GM12891 (cell line): ENCODE results near the gene CNTN5.

Source experiments
- PAX5 ChIP-seq: IDR thresholded peaks from 2 replicates; pipeline ENCODE4 v1.6.1; 2011; ENCODE audit warnings: low read length, moderate library complexity, mild to moderate bottlenecking; ENCODE audit not compliant: insufficient read depth, severe bottlenecking
- POLR2A ChIP-seq: IDR thresholded peaks from 2 replicates; pipeline ENCODE4 v1.6.1; 2011; ENCODE audit warnings: low read depth, low read length, control low read depth
- POLR2AphosphoS5 ChIP-seq: IDR thresholded peaks from 2 replicates; pipeline ENCODE4 v1.6.1; 2011; ENCODE audit warnings: low read depth, low read length, control low read depth
- POU2F2 ChIP-seq: IDR thresholded peaks from 2 replicates; pipeline ENCODE4 v1.6.1; 2011; ENCODE audit warnings: low read depth, mild to moderate bottlenecking, control low read depth, low read length, moderate library complexity
- SPI1 ChIP-seq: IDR thresholded peaks from 2 replicates; pipeline ENCODE4 v1.6.1; 2011; ENCODE audit warnings: low read depth, low read length, control low read depth
- TAF1 ChIP-seq: IDR thresholded peaks from 2 replicates; pipeline ENCODE4 v1.6.1; 2011; ENCODE audit warnings: low read depth, low read length, control low read depth

- TF ChIP-seq POU2F2 (no peak), TAF1 (no peak), POLR2AphosphoS5 (no peak), POLR2A (no peak), SPI1 (no peak), PAX5 (no peak)
Observed at GRCh38 chr11:99494065-99494464, 473.3 kb downstream of the CNTN5 start.
